H1 (cell line): ENCODE results near the gene PI4K2A. TPM values are rescaled to one million over a fixed set of nuclear protein-coding genes. Genes with fewer than 3 reads are reported as not detected.

Source experiments
- CTCF ChIA-PET: fragments of 300-600 bp; sonication (Branson Sonifier 250); formaldehyde crosslinking; loops from one replicate; lab custom pipeline; 2021; ENCODE audit not compliant: partially characterized antibody; lab: Charles Lee
- POLR2A ChIA-PET: fragments of 300-600 bp; sonication (Branson Sonifier 250); formaldehyde crosslinking; loops from one replicate; lab custom pipeline; 2021; ENCODE audit warnings: inconsistent platforms; ENCODE audit not compliant: partially characterized antibody; lab: Charles Lee
- DNase-seq, 2 experiments: peaks; one replicate each; pipeline versions ENCODE4 v3.0.0 to v3.0.0-alpha.2; 2010 to 2022; ENCODE audit warnings: low spot score in 2 of 2, low read depth in 1 of 2, mixed read lengths in 1 of 2
- FAIRE-seq: peaks from 2 replicates; lab custom pipeline; 2011; peaks lifted over from hg19 to GRCh38; lab: Jason Lieb, UNC
- H2AFZ ChIP-seq: 2 replicates; pipeline ENCODE4 v1.8.1; 2012; ENCODE audit warnings: low read length, inconsistent platforms
- H2AK5ac ChIP-seq: 2 replicates; pipeline ENCODE4 v1.6.1; 2013; ENCODE audit warnings: low read depth, low read length
- H2BK120ac ChIP-seq: replicated peaks from 2 replicates; pipeline ENCODE3; 2013; ENCODE audit warnings: low read depth, low read length, inconsistent platforms
- H2BK12ac ChIP-seq: 2 replicates; pipeline ENCODE4 v1.6.1; 2013; ENCODE audit warnings: low read depth, low read length
- H2BK15ac ChIP-seq: 2 replicates; pipeline ENCODE4 v1.6.1; 2013; ENCODE audit warnings: low read length
- H2BK20ac ChIP-seq: 2 replicates; pipeline ENCODE4 v1.6.1; 2013; ENCODE audit warnings: low read length
- H2BK5ac ChIP-seq: 2 replicates; pipeline ENCODE4 v1.6.1; 2013; ENCODE audit warnings: low read depth, low read length
- H3K14ac ChIP-seq: 2 replicates; pipeline ENCODE4 v1.6.1; 2013; ENCODE audit warnings: inconsistent platforms; ENCODE audit not compliant: insufficient read length
- H3K18ac ChIP-seq: 2 replicates; pipeline ENCODE4 v1.6.1; 2013; ENCODE audit warnings: low read length; ENCODE audit errors: extremely low read depth
- H3K23ac ChIP-seq: 2 replicates; pipeline ENCODE4 v1.6.1; 2013; ENCODE audit warnings: inconsistent platforms; ENCODE audit not compliant: insufficient read length
- H3K23me2 ChIP-seq: 2 replicates; pipeline ENCODE4 v1.6.1; 2013; ENCODE audit warnings: low read depth, low read length
- H3K27ac ChIP-seq: 2 replicates; pipeline ENCODE4 v1.6.1; 2011; ENCODE audit warnings: low read depth, low read length, inconsistent platforms
- H3K27me3 ChIP-seq, 4 experiments: replicated peaks in 1 of 4; 1 replicate in 1 of 4; 2 replicates in 3 of 4; pipeline versions ENCODE4 v1.6.1 to v1.8.1; 2011 to 2013; ENCODE audit warnings: low read length in 3 of 4, mild to moderate bottlenecking in 3 of 4, inconsistent platforms in 2 of 4, mixed read lengths in 2 of 4, moderate library complexity in 1 of 4; ENCODE audit not compliant: control insufficient read depth in 3 of 4, insufficient read depth in 3 of 4; ENCODE audit errors: extremely low read depth in 1 of 4
- H3K36me3 ChIP-seq, 4 experiments: 2 replicates each; pipeline versions ENCODE4 v1.6.1 to v1.8.1; 2011 to 2013; ENCODE audit warnings: mild to moderate bottlenecking in 4 of 4, low read length in 3 of 4, moderate library complexity in 2 of 4, control low read depth in 1 of 4, inconsistent platforms in 1 of 4; ENCODE audit not compliant: insufficient read depth in 4 of 4, control insufficient read depth in 2 of 4
- H3K4ac ChIP-seq: replicated peaks from 2 replicates; pipeline ENCODE3; 2013; ENCODE audit warnings: low read length, low read depth, mixed read lengths, inconsistent platforms; ENCODE audit not compliant: insufficient read length
- H3K4me1 ChIP-seq, 4 experiments: replicated peaks in 1 of 4; 1 replicate in 1 of 4; 2 replicates in 3 of 4; pipeline versions ENCODE4 v1.6.1 to v1.8.1; 2011 to 2013; ENCODE audit warnings: low read length in 3 of 4, inconsistent platforms in 2 of 4, mixed read lengths in 1 of 4; ENCODE audit not compliant: insufficient read depth in 4 of 4, control insufficient read depth in 3 of 4
- H3K4me2 ChIP-seq, 2 experiments: 2 replicates each; pipeline versions ENCODE4 v1.6.1 to v1.8.1; 2011 to 2013; ENCODE audit warnings: low read depth in 2 of 2, low read length in 2 of 2, control low read depth in 1 of 2, inconsistent platforms in 1 of 2, mild to moderate bottlenecking in 1 of 2; ENCODE audit not compliant: insufficient read depth in 1 of 2
- H3K4me3 ChIP-seq, 4 experiments: fragments of 200-600, 300-600 bp in 1 of 4; sonication (generic), shearing (Covaris generic), sonication (Bioruptor Twin) in 1 of 4; 2 replicates each; pipeline versions ENCODE4 v1.5.1 to v1.8.1; 2011 to 2016; ENCODE audit warnings: low read length in 4 of 4, low read depth in 3 of 4, control low read depth in 2 of 4, inconsistent platforms in 2 of 4, mild to moderate bottlenecking in 2 of 4, mixed read lengths in 1 of 4, moderate library complexity in 1 of 4; ENCODE audit not compliant: insufficient read depth in 2 of 4; ENCODE audit errors: extremely low read depth in 1 of 4
- H3K56ac ChIP-seq: replicated peaks from 2 replicates; pipeline ENCODE3; 2013; ENCODE audit warnings: low read depth, mild to moderate bottlenecking, mixed read lengths, low read length, inconsistent platforms; ENCODE audit not compliant: insufficient read length
- H3K79me1 ChIP-seq: 2 replicates; pipeline ENCODE4 v1.6.1; 2013; ENCODE audit warnings: low read depth, low read length, control low read depth
- H3K79me2 ChIP-seq, 2 experiments: 2 replicates each; pipeline versions ENCODE4 v1.6.1 to v1.8.1; 2012 to 2013; ENCODE audit warnings: low read length in 2 of 2, mild to moderate bottlenecking in 2 of 2, inconsistent platforms in 1 of 2; ENCODE audit not compliant: insufficient read depth in 2 of 2, control insufficient read depth in 1 of 2
- H3K9ac ChIP-seq, 4 experiments: replicated peaks in 1 of 4; 1 replicate in 1 of 4; 2 replicates in 3 of 4; pipeline versions ENCODE4 v1.6.1 to v1.8.1; 2011 to 2013; ENCODE audit warnings: low read depth in 3 of 4, low read length in 3 of 4, control low read depth in 2 of 4, mild to moderate bottlenecking in 2 of 4, moderate library complexity in 2 of 4, inconsistent platforms in 1 of 4; ENCODE audit errors: extremely low read depth in 1 of 4
- H3K9me3 ChIP-seq, 2 experiments: 2 replicates each; pipeline versions ENCODE4 v1.6.1 to v1.8.1; 2012 to 2013; ENCODE audit warnings: mild to moderate bottlenecking in 2 of 2, moderate library complexity in 2 of 2, control low read depth in 1 of 2, inconsistent platforms in 1 of 2, low read depth in 1 of 2, low read length in 1 of 2, mixed read lengths in 1 of 2; ENCODE audit not compliant: insufficient read depth in 2 of 2
- H4K20me1 ChIP-seq, 2 experiments: replicated peaks in 1 of 2; 2 replicates each; pipeline versions ENCODE3 to v1.8.1; 2011 to 2013; ENCODE audit warnings: inconsistent platforms in 2 of 2, low read length in 2 of 2, mild to moderate bottlenecking in 1 of 2; ENCODE audit not compliant: insufficient read depth in 2 of 2, control insufficient read depth in 1 of 2
- H4K5ac ChIP-seq: 2 replicates; pipeline ENCODE4 v1.6.1; 2013; ENCODE audit warnings: low read length, low read depth, mixed read lengths, inconsistent platforms; ENCODE audit not compliant: insufficient read length
- H4K8ac ChIP-seq: 2 replicates; pipeline ENCODE4 v1.8.0; 2013; ENCODE audit warnings: mild to moderate bottlenecking, moderate library complexity, low read length, inconsistent platforms; ENCODE audit not compliant: insufficient read depth; ENCODE audit errors: extremely low read depth
- H4K91ac ChIP-seq: replicated peaks from 2 replicates; pipeline ENCODE3; 2013; ENCODE audit warnings: low read length, mixed read lengths, inconsistent platforms; ENCODE audit not compliant: insufficient read length
- SP4 ChIP-seq: IDR thresholded peaks from 2 replicates; pipeline ENCODE4 v1.6.1; 2012; ENCODE audit warnings: low read length, inconsistent platforms
- WGBS, 2 experiments: shearing (Covaris generic) in 1 of 2; methylation state at CpG; one replicate each; pipeline versions ENCODE4 v1.1.6 to v1.1.7; 2013 to 2015; ENCODE audit warnings: low lambda C conversion rate in 2 of 2, mixed read lengths in 2 of 2, inconsistent platforms in 1 of 2, low coverage in 1 of 2, missing lambda C conversion rate in 1 of 2; ENCODE audit not compliant: insufficient replicate concordance in 2 of 2, insufficient coverage in 1 of 2, insufficient read length in 1 of 2; ENCODE audit errors: extremely low coverage in 1 of 2, missing lambda C conversion rate in 1 of 2; 5-methylcytosine and 5-hydroxymethylcytosine counted together
- polyA plus RNA-seq, 7 experiments: library from polyadenylated mRNA; depleted of rRNA in 3 of 7; stranded (reverse) in 5 of 7; unstranded in 2 of 7; fragments of >200 nt in 5 of 7; fragments of 200-250 nt in 2 of 7; gene quantifications; 1 replicate in 5 of 7; 2 replicates in 1 of 7; 4 replicates in 1 of 7; pipeline versions ENCODE4 v1.2.1 to v1.2.3, GENCODE V29; 2011 to 2013; ENCODE audit warnings: missing spikeins in 2 of 7, mixed read lengths in 2 of 7
- total RNA-seq: library from RNA; stranded (reverse); fragmentation: NEBNext Ultra II Directional; extraction: Animal tissue kit (Norgen Biotek cat#: 25700); gene quantifications from 2 replicates; pipeline ENCODE4 v1.2.1, GENCODE V29; 2021

Gene PI4K2A
- total and polyA plus RNA-seq, 2 of the 8 experiments (the other 6 are each of a cell fraction or from before 2014, with no cell fraction given): 20.7 to 21.9 TPM

DNA sequence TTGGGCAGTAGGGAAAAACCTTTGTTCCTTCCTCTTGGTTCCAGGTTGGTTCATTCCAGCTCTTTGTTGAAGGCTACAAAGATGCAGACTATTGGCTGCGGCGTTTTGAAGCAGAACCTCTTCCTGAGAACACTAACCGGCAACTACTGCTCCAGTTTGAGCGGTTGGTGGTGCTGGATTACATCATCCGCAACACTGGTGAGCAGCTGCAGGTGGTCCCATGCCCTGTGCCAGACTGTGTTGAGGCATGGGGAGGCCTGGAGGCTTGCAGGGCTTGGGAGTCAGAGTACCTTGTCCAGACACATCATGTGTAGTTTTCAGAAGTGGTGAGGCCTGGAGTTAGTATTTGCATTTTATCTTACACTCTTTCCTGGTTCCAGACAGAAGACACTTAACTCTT is 16.3 kb downstream of the PI4K2A start:
- Histone ChIP-seq H3K56ac (no peak overlapping the region), H2AFZ (no peak overlapping the region), H3K4me3 (no peak overlapping the region), H3K9ac (no peak overlapping the region), H3K23ac (no peak overlapping the region), H2BK5ac (no peak overlapping the region), H3K79me2 (no peaks in the 10 kb centered on the region), H3K4me2 (no peak overlapping the region), H2BK120ac (no peak overlapping the region), H3K23me2 (no peaks in the 10 kb centered on the region), H4K8ac (no peak overlapping the region), H3K4ac (no peak overlapping the region), H3K27me3 (no peaks in the 10 kb centered on the region), H3K14ac (no peak overlapping the region), H3K36me3 (peaks cover 10 to 54% (median 37%) of the 10 kb centered on the region in 4 experiments), H2BK20ac (no peak overlapping the region), H3K4me1 (no peaks in the 10 kb centered on the region), H3K79me1 (no peaks in the 10 kb centered on the region), H3K18ac (no peak overlapping the region), H4K20me1 (peaks cover 2% of the 10 kb centered on the region in 2 experiments), H3K27ac (no peak overlapping the region), H3K9me3 (no peaks in the 10 kb centered on the region), H2BK15ac (no peak overlapping the region), H2AK5ac (no peak overlapping the region), H4K5ac (no peak overlapping the region), H4K91ac (no peak overlapping the region), H2BK12ac (no peak overlapping the region)
- CTCF ChIA-PET: no interaction called here
- DNase-seq (no peak), FAIRE-seq (no peak)
- 94% methylated on average over 5 of the region's 5 CpGs; no CpG with 5 or more reads in 1 of the 2 experiments for WGBS, 2 experiments
- POLR2A ChIA-PET: interaction anchor here (1.7 kb wide), 1 partner anchor 11 kb away, joined by 4 read pairs; no protein-coding TSS in a partner anchor
- TF ChIP-seq SP4: no peak
